Naive thymus-derived CD8-positive, alpha-beta T cell (primary cell): ENCODE measurements around the gene CHSY1. TPM values are rescaled to one million over a fixed set of nuclear protein-coding genes. Genes with fewer than 3 reads are reported as not detected.

Experiments used
- ATAC-seq, 2 donors: fragments of 150-1000 bp; cut with Tn5 transposase in 1 of 2; sonication (Bioruptor Pico), chemical (Tn5 transposase) in 1 of 2; 1 replicate in 1 of 2; 2 replicates in 1 of 2; pipeline ENCODE4 v1.10.0; 2021; ENCODE audit warnings: mild to moderate bottlenecking in 2 of 2, moderate library complexity in 2 of 2
- POLR2A ChIA-PET: fragments of 350-600 bp; sonication (Branson Sonifier 250); formaldehyde crosslinking; loops from one replicate; lab custom pipeline; 2021; ENCODE audit warnings: antibody characterized with exemption; lab: Charles Lee
- DNase-seq, 10 donors: peaks; one replicate each; pipeline versions ENCODE4 v3.0.0 to v3.0.0-alpha.2; 2020 to 2022
- H3K27ac Mint-ChIP-seq, 10 donors: one replicate each; pipeline ENCODE4 v1.8.0; 2020 to 2022; ENCODE audit warnings: mild to moderate bottlenecking in 10 of 10, mixed read lengths in 10 of 10, moderate library complexity in 4 of 10, inconsistent platforms in 1 of 10
- H3K27me3 Mint-ChIP-seq, 5 donors: one replicate each; pipeline ENCODE4 v1.8.0; 2021 to 2022; ENCODE audit warnings: mixed read lengths in 5 of 5
- H3K36me3 Mint-ChIP-seq, 3 donors: one replicate each; pipeline ENCODE4 v1.8.0; 2020 to 2022; ENCODE audit warnings: mixed read lengths in 3 of 3, mild to moderate bottlenecking in 2 of 3, inconsistent platforms in 1 of 3
- H3K4me1 Mint-ChIP-seq, 4 donors: one replicate each; pipeline ENCODE4 v1.8.0; 2021 to 2022; ENCODE audit warnings: mixed read lengths in 4 of 4
- H3K4me3 Mint-ChIP-seq, 10 donors: one replicate each; pipeline ENCODE4 v1.8.0; 2020 to 2022; ENCODE audit warnings: mild to moderate bottlenecking in 10 of 10, mixed read lengths in 10 of 10, moderate library complexity in 6 of 10, inconsistent platforms in 1 of 10
- H3K9me3 Mint-ChIP-seq, 9 donors: one replicate each; pipeline ENCODE4 v1.8.0; 2020 to 2022; ENCODE audit warnings: mixed read lengths in 9 of 9, mild to moderate bottlenecking in 3 of 9, inconsistent platforms in 1 of 9, moderate library complexity in 1 of 9
- polyA plus RNA-seq, 3 donors: library from polyadenylated mRNA; unstranded; fragments of 300-500 nt; fragmentation: Illumina TruSeq; gene quantifications; one replicate each; pipeline ENCODE4 v1.2.3, GENCODE V29; 2021
- total RNA-seq, 8 experiments: library from RNA in 2 of 8; stranded (reverse) in 2 of 8; gene quantifications; one replicate each; pipeline ENCODE4 v1.2.3 and lab custom pipeline; 2021 to 2026

CHSY1 gene
- total and polyA plus RNA-seq, 5 experiments from 2014 or later, result 0.96 to 12.9 (median 1.7) TPM

- Mint-ChIP-seq H3K4me1 (peaks cover 29 to 87% (median 72%) of the 10 kb centered on the region in 4 donors), H3K9me3 (no peaks in the 10 kb centered on the region)
Observed at GRCh38 chr15:101240358-101240757, 11.5 kb downstream of the CHSY1 start.

DNA sequence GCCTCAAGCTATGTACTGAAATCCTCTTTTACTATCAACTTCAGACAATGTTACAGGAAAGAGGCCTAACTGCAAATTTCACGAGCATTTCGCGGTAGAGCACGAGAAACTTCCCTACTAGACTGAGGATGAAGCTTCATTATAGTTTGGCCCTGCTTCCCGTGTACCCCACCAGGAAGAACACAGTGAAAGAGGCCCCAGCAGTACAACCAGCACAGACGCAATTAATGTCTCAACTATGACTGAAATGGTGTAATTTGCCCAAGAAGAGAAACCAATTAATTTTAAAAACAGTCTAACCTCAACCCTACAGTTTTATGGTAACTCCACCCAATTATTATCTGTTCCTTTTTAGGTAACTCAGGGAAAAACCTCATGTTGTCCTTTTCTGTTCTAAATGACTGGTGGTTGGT is 12.1 kb downstream of the CHSY1 start:
- H3K4me1 Mint-ChIP-seq, result peaks cover 24 to 80% (median 70%) of the 10 kb centered on the region in 4 donors
- no peaks in the 10 kb centered on the region for H3K9me3 Mint-ChIP-seq
- peak overlapping the region; percentile 29 to 90 (median 74) for H3K27ac Mint-ChIP-seq
- H3K27me3 Mint-ChIP-seq, result no peaks in the 10 kb centered on the region
- peaks cover 0 to 14% (median 12%) of the 10 kb centered on the region in 3 donors for H3K36me3 Mint-ChIP-seq
- DNase-seq, result no peak
- POLR2A ChIA-PET, result interaction anchor here (6.0 kb wide), 1 partner anchor 12 kb away, joined by 33 read pairs; the partner anchor contains the start of gene CHSY1
- peak overlapping the region in 7 of 10 donors; percentile 19 to 58 (median 43) for H3K4me3 Mint-ChIP-seq
- ATAC-seq, result no peak

More at GRCh38 chr15:101240358-101240757, 11.5 kb downstream of the CHSY1 start:
- ATAC-seq (no peak), DNase-seq (no peak)
- H3K4me3 Mint-ChIP-seq, result no peak overlapping the region
- H3K27ac Mint-ChIP-seq, result peak overlapping the region in 2 of 10 donors; percentile 82 to 90
- peaks cover 0 to 8% (median 6%) of the 10 kb centered on the region in 3 donors for H3K36me3 Mint-ChIP-seq
- POLR2A ChIA-PET, result interaction anchor here (6.0 kb wide), 1 partner anchor 12 kb away, joined by 33 read pairs; the partner anchor contains the start of gene CHSY1
- no peaks in the 10 kb centered on the region for H3K27me3 Mint-ChIP-seq

DNA sequence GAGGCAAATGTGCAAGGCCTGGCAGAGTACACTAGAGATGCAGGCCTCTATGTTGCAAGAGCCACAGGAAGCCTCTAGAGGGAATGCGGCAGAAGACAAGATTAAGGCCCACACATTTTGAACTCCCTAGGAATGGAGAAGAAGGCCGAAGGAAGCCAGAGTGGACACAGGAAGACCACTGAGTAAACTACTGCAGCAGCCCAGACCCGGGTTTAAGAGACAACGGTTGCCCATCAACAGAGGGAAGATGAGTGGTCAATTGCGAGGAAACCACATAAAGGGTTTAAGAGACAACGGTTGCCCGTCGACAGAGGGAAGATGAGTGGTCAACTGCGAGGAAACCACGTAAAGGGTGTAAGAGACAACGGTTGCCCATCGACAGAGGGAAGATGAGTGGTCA is 14.6 kb downstream of the CHSY1 start:
- peaks cover 23 to 72% (median 61%) of the 10 kb centered on the region in 4 donors for H3K4me1 Mint-ChIP-seq
- peak overlapping the region in 4 of 10 donors; percentile 22 to 68 (median 47) for H3K27ac Mint-ChIP-seq
- ATAC-seq, result no peak
- DNase-seq, result no peak
- no peak overlapping the region for H3K4me3 Mint-ChIP-seq
- POLR2A ChIA-PET, result interaction anchor here (0.7 kb wide), 1 partner anchor 94 kb away, joined by 4 read pairs; no protein-coding TSS in a partner anchor
- H3K9me3 Mint-ChIP-seq, result no peaks in the 10 kb centered on the region
- H3K36me3 Mint-ChIP-seq, result peaks cover 3 to 38% (median 28%) of the 10 kb centered on the region in 3 donors
- no peaks in the 10 kb centered on the region for H3K27me3 Mint-ChIP-seq

GRCh38 chr15:101233651-101234280 is 18.1 kb downstream of the CHSY1 start:
- Mint-ChIP-seq H3K4me1 (peaks cover 16 to 59% (median 48%) of the 10 kb centered on the region in 4 donors), H3K4me3 (no peak overlapping the region), H3K27me3 (no peaks in the 10 kb centered on the region), H3K36me3 (peaks cover 10 to 58% (median 41%) of the 10 kb centered on the region in 3 donors), H3K27ac (no peak overlapping the region), H3K9me3 (peaks cover 0 to 8% (median 5%) of the 10 kb centered on the region in 9 donors)
- ATAC-seq (no peak), DNase-seq (no peak)
- POLR2A ChIA-PET, result no interaction called here

DNA sequence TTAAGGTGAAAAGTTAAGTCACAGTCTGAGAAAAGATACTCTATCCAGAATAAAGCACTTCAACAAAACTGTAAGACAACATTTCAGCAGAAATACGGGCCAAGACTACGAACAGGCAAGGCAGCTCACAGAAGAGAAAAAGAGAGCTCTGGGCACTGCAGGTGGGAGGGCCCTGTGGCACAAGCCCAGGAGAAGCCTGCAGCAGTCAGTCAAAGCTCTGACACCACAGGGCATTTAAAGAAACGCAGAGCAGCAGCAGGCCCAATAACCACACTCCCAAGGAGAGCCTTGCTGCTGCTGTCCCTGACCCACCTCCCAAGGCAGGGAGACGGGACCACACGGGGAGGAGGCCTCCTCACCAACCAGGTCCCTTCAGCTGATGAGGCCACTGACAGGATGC is 19.2 kb downstream of the CHSY1 start:
- Mint-ChIP-seq H3K27ac (peak overlapping the region in 2 of 10 donors; percentile 49 to 75), H3K9me3 (peaks cover 2 to 19% (median 15%) of the 10 kb centered on the region in 9 donors), H3K27me3 (no peaks in the 10 kb centered on the region), H3K36me3 (peaks cover 21 to 69% (median 51%) of the 10 kb centered on the region in 3 donors), H3K4me3 (no peak overlapping the region), H3K4me1 (peaks cover 21 to 51% (median 50%) of the 10 kb centered on the region in 4 donors)
- POLR2A ChIA-PET, result interaction anchor here (0.6 to 2.5 kb wide), 2 partner anchors 10 to 109 kb away, joined by 3 to 7 read pairs; no protein-coding TSS in a partner anchor
- no peak for ATAC-seq
- DNase-seq, result no peak

DNA sequence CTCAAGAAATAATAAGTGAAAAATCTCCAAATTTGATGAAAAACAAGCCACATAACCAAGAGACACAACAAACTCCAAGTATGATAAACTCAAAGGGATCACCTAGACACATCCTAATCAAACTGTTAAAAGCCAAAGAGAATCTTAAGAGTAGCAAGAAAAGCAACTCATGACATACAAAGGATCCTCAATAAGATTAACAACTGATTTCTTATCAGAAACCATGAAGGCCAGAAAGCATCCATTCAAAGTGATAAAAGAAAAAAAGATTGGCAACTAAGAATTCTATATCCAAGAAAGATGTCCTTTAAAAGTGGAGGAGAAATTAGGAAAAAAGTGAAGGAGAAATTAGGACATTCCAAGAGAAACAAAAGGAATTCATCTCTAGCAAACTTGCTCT is 23.5 kb downstream of the CHSY1 start:
- DNase-seq, result no peak
- Mint-ChIP-seq H3K27me3 (no peaks in the 10 kb centered on the region), H3K27ac (no peak overlapping the region), H3K36me3 (peaks cover 23 to 58% (median 44%) of the 10 kb centered on the region in 3 donors), H3K4me1 (peaks cover 35 to 69% (median 62%) of the 10 kb centered on the region in 4 donors), H3K9me3 (peaks cover 2 to 21% (median 16%) of the 10 kb centered on the region in 9 donors), H3K4me3 (peak overlapping the region in 3 of 10 donors; percentile 19 to 44 (median 30))
- no peak for ATAC-seq
- POLR2A ChIA-PET, result no interaction called here

DNA sequence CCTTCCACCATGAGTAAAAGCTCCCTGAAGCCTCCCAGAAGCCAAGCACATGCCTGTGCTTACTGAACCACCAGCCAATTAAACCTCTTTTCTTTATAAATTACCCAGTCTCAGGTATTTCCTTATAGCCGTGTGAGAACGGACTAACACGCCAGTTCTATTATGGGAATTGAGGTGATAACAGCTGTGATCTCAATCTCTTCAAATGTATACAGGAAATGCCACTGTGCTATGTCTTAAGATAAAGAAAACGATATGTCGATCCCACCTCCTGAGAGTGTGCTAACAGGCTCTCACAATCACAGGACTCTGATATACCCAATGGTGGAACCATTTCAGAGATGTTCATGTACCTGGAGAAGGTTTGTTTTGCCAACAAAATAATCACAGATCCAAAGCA is 26.2 kb downstream of the CHSY1 start:
- no peak for DNase-seq
- peaks cover 30 to 65% (median 60%) of the 10 kb centered on the region in 4 donors for H3K4me1 Mint-ChIP-seq
- peaks cover 19 to 36% (median 34%) of the 10 kb centered on the region in 3 donors for H3K36me3 Mint-ChIP-seq
- H3K27me3 Mint-ChIP-seq, result no peaks in the 10 kb centered on the region
- ATAC-seq, result no peak
- peak overlapping the region in 5 of 10 donors; percentile 7 to 80 (median 25) for H3K27ac Mint-ChIP-seq
- POLR2A ChIA-PET, result no interaction called here
- H3K4me3 Mint-ChIP-seq, result no peak overlapping the region
- peaks cover 2 to 21% (median 16%) of the 10 kb centered on the region in 9 donors for H3K9me3 Mint-ChIP-seq

GRCh38 chr15:101221902-101222301 is 29.9 kb downstream of the CHSY1 start:
- POLR2A ChIA-PET, result interaction anchor here (1.1 kb wide), 1 partner anchor 21 kb away, joined by 3 read pairs; no protein-coding TSS in a partner anchor
- H3K4me3 Mint-ChIP-seq, result no peak overlapping the region
- peaks cover 30 to 76% (median 73%) of the 10 kb centered on the region in 4 donors for H3K4me1 Mint-ChIP-seq
- no peak for DNase-seq
- H3K27ac Mint-ChIP-seq, result peak overlapping the region in 3 of 10 donors; percentile 6 to 64 (median 31)
- H3K27me3 Mint-ChIP-seq, result no peaks in the 10 kb centered on the region
- H3K36me3 Mint-ChIP-seq, result peaks cover 0 to 35% (median 27%) of the 10 kb centered on the region in 3 donors
- ATAC-seq, result no peak
- no peaks in the 10 kb centered on the region for H3K9me3 Mint-ChIP-seq

GRCh38 chr15:101220060-101220459 is 31.8 kb downstream of the CHSY1 start:
- POLR2A ChIA-PET, result no interaction called here
- H3K4me3 Mint-ChIP-seq, result no peak overlapping the region
- peaks cover 24 to 73% (median 67%) of the 10 kb centered on the region in 4 donors for H3K4me1 Mint-ChIP-seq
- DNase-seq (no peak), ATAC-seq (no peak)
- no peaks in the 10 kb centered on the region for H3K9me3 Mint-ChIP-seq
- H3K27ac Mint-ChIP-seq, result peak overlapping the region in 7 of 10 donors; percentile 17 to 87 (median 37)
- peaks cover 0 to 32% (median 27%) of the 10 kb centered on the region in 3 donors for H3K36me3 Mint-ChIP-seq
- no peaks in the 10 kb centered on the region for H3K27me3 Mint-ChIP-seq

- ATAC-seq (no peak), DNase-seq (no peak)
- POLR2A ChIA-PET, result no interaction called here
- no peaks in the 10 kb centered on the region for H3K27me3 Mint-ChIP-seq
- peaks cover 20 to 72% (median 64%) of the 10 kb centered on the region in 4 donors for H3K4me1 Mint-ChIP-seq
- peaks cover 0 to 29% (median 27%) of the 10 kb centered on the region in 3 donors for H3K36me3 Mint-ChIP-seq
- H3K4me3 Mint-ChIP-seq, result no peak overlapping the region
- H3K27ac Mint-ChIP-seq, result peak overlapping the region in 1 of 10 donors; percentile 87
- H3K9me3 Mint-ChIP-seq, result no peaks in the 10 kb centered on the region
Observed at GRCh38 chr15:101219441-101219840, 32.4 kb downstream of the CHSY1 start.

DNA sequence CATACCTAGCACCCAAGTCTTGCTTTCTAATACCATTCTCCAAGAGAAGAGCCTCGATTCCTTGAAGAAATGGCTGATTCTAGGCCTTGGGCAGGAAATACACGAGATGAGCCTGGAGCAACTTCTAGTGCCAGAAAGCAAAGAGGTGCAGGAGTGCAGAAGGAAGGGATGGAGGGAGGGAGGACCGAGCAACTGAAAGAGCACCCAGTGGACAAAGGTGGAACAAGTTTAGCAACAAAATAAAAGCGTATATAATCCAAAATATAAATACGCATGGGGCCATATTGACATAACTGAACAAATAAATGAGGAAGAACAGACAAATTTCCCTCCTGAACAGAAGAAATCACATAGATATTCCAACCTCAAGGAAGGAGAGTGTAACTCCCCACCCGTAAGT is 34.4 kb downstream of the CHSY1 start:
- peak overlapping the region in 2 of 10 donors; percentile 30 to 51 for H3K27ac Mint-ChIP-seq
- no peak overlapping the region for H3K4me3 Mint-ChIP-seq

GRCh38 chr15:101216100-101216499 is 35.7 kb downstream of the CHSY1 start:
- H3K4me3 Mint-ChIP-seq, result no peak overlapping the region
- H3K4me1 Mint-ChIP-seq, result peaks cover 24 to 77% (median 66%) of the 10 kb centered on the region in 4 donors
- no peaks in the 10 kb centered on the region for H3K9me3 Mint-ChIP-seq
- POLR2A ChIA-PET, result interaction anchor here (0.5 kb wide), 1 partner anchor 37 kb away, joined by 3 read pairs; no protein-coding TSS in a partner anchor
- ATAC-seq, result no peak
- H3K36me3 Mint-ChIP-seq, result peaks cover 0 to 29% (median 25%) of the 10 kb centered on the region in 3 donors
- no peak for DNase-seq
- H3K27me3 Mint-ChIP-seq, result no peaks in the 10 kb centered on the region
- H3K27ac Mint-ChIP-seq, result no peak overlapping the region

More for the DNA sequence above, 34.4 kb downstream of the CHSY1 start:
- H3K36me3 Mint-ChIP-seq, result peaks cover 0 to 29% (median 25%) of the 10 kb centered on the region in 3 donors
- H3K4me1 Mint-ChIP-seq, result peaks cover 19 to 75% (median 67%) of the 10 kb centered on the region in 4 donors
- no peaks in the 10 kb centered on the region for H3K27me3 Mint-ChIP-seq
- no peaks in the 10 kb centered on the region for H3K9me3 Mint-ChIP-seq
- POLR2A ChIA-PET, result no interaction called here
- no peak for ATAC-seq
- no peak for DNase-seq

DNA sequence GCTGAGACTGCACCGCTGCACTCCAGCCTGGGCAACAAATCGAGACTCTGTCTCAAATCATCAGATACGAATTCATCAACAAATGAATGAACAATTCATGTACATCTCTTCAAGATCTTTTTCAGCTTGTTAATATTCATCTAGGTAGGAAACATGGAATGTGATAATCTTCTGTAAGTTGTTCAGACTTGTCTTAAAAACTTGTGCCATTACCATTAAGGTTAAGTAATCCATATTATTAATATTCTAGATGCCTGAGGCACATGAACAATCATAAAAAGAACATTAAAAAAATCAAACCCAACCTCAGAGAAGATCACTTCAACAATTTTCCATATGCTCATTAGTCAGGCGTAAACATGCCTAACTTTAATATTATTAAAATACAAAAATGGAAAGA is 36.2 kb downstream of the CHSY1 start:
- no peak for DNase-seq
- Mint-ChIP-seq H3K27ac (no peak overlapping the region), H3K9me3 (no peaks in the 10 kb centered on the region), H3K27me3 (no peaks in the 10 kb centered on the region), H3K4me1 (peaks cover 21 to 75% (median 66%) of the 10 kb centered on the region in 4 donors), H3K36me3 (peaks cover 0 to 29% (median 25%) of the 10 kb centered on the region in 3 donors), H3K4me3 (no peak overlapping the region)
- POLR2A ChIA-PET, result no interaction called here
- no peak for ATAC-seq
